GM12878 (cell line): ENCODE results near the gene RAB10. TPM values are rescaled to one million over a fixed set of nuclear protein-coding genes. Genes with fewer than 3 reads are reported as not detected.

Experiments used
- ATAC-seq: fragments of 200-7000 bp; cut with Tn5 transposase; 3 replicates; pipeline ENCODE4 v1.9.1; 2020; ENCODE audit warnings: mild to moderate bottlenecking, moderate library complexity
- BruUV-seq: library from RNA; stranded (reverse); fragments of 400-500 nt; replicated peaks from 2 replicates; lab custom pipeline; 2021; lab: Mats Ljungman, UMichigan
- CTCF ChIA-PET: fragments of 300-600 bp; sonication (Branson Sonifier 250); formaldehyde crosslinking; extraction: SDS; loops from one replicate; lab custom pipeline; 2021; ENCODE audit warnings: inconsistent platforms; lab: Yijun Ruan, JAX
- POLR2A ChIA-PET: fragments of 350-600 bp; formaldehyde crosslinking; extraction: SDS; loops from one replicate; lab custom pipeline; 2021; ENCODE audit warnings: inconsistent platforms; lab: Charles Lee
- RAD21 ChIA-PET: fragments of 300-600 bp; sonication (Branson Sonifier 250); formaldehyde crosslinking; loops from one replicate; lab custom pipeline; 2023; ENCODE audit warnings: antibody characterized with exemption; ENCODE audit not compliant: unreplicated experiment; lab: Charles Lee
- SMC1A ChIA-PET: fragments of 300-600 bp; sonication (Branson Sonifier 250); formaldehyde crosslinking; loops from one replicate; lab custom pipeline; 2023; ENCODE audit not compliant: unreplicated experiment, uncharacterized antibody; lab: Charles Lee
- DNase-seq: peaks from one replicate; pipeline ENCODE4 v3.0.0-alpha.2; 2011; ENCODE audit warnings: low read depth, low spot score
- FAIRE-seq: peaks from 3 replicates; lab custom pipeline; 2011; peaks lifted over from hg19 to GRCh38; lab: Jason Lieb, UNC
- H2AFZ ChIP-seq: 2 replicates; pipeline ENCODE4 v1.6.0; 2011; ENCODE audit warnings: low read depth, low read length, control low read depth; ENCODE audit not compliant: control insufficient read depth
- H3K27ac ChIP-seq: 2 replicates; pipeline ENCODE4 v1.5.1; 2011; ENCODE audit warnings: control low read depth; ENCODE audit not compliant: control insufficient read depth, insufficient read depth
- H3K27me3 ChIP-seq, 2 experiments: replicated peaks in 1 of 2; 2 replicates each; pipeline versions ENCODE4 v1.6.0 to v1.6.1; 2011; ENCODE audit warnings: low read length in 1 of 2; ENCODE audit not compliant: control insufficient read depth in 2 of 2, insufficient read depth in 2 of 2
- H3K36me3 ChIP-seq, 2 experiments: 2 replicates each; pipeline ENCODE4 v1.5.1; 2011; ENCODE audit warnings: low read length in 1 of 2; ENCODE audit not compliant: control insufficient read depth in 2 of 2, insufficient read depth in 2 of 2
- H3K4me1 ChIP-seq: 2 replicates; pipeline ENCODE4 v1.6.1; 2011; ENCODE audit warnings: mild to moderate bottlenecking, low read length, moderate library complexity, mixed read lengths; ENCODE audit not compliant: control insufficient read depth, insufficient read depth
- H3K4me2 ChIP-seq: 2 replicates; pipeline ENCODE4 v1.6.0; 2011; ENCODE audit warnings: control low read depth; ENCODE audit not compliant: control insufficient read depth, insufficient read depth
- H3K4me3 ChIP-seq: fragments of 200-600 bp; sonication (generic); 2 replicates; pipeline ENCODE4 v1.5.1; 2016
- H3K79me2 ChIP-seq: 2 replicates; pipeline ENCODE4 v1.6.0; 2011; ENCODE audit warnings: low read length; ENCODE audit not compliant: control insufficient read depth, insufficient read depth
- H3K9ac ChIP-seq: 2 replicates; pipeline ENCODE4 v1.8.0; 2011; ENCODE audit warnings: low read length, control low read depth, mixed read lengths; ENCODE audit not compliant: control insufficient read depth, insufficient read depth
- H3K9me3 ChIP-seq: replicated peaks from 3 replicates; pipeline ENCODE4 v1.5.1; 2011; ENCODE audit warnings: mild to moderate bottlenecking, low read length; ENCODE audit not compliant: control insufficient read depth, insufficient read depth
- H4K20me1 ChIP-seq: 2 replicates; pipeline ENCODE4 v1.6.0; 2011; ENCODE audit not compliant: control insufficient read depth, insufficient read depth
- EZH2 ChIP-seq: IDR thresholded peaks from 2 replicates; pipeline ENCODE4 v1.6.1; 2012; ENCODE audit warnings: low read depth, mild to moderate bottlenecking, control low read depth, inconsistent platforms, low read length, borderline replicate concordance; ENCODE audit not compliant: control insufficient read depth
- HCFC1 ChIP-seq: fragments of 150-350 bp; IDR thresholded peaks from 2 replicates; pipeline ENCODE4 v1.6.1; 2014; ENCODE audit warnings: low read length
- HDGF ChIP-seq: fragments of 450-650 bp; IDR thresholded peaks from 2 replicates; pipeline ENCODE4 v1.6.1; 2016; ENCODE audit warnings: antibody characterized with exemption
- JUND ChIP-seq: IDR thresholded peaks from 2 replicates; pipeline ENCODE4 v1.6.1; 2012; ENCODE audit warnings: low read depth, mild to moderate bottlenecking, low read length, improper control_type of control experiment, moderate library complexity
- MTA2 ChIP-seq: fragments of 450-650 bp; IDR thresholded peaks from 2 replicates; pipeline ENCODE4 v1.6.1; 2016; ENCODE audit warnings: low read depth, mild to moderate bottlenecking, moderate library complexity
- NFXL1 ChIP-seq: fragments of 450-650 bp; IDR thresholded peaks from 2 replicates; pipeline ENCODE4 v1.6.1; 2017; ENCODE audit warnings: antibody characterized with exemption, mild to moderate bottlenecking, borderline replicate concordance
- POU2F2 ChIP-seq: IDR thresholded peaks from 3 replicates; pipeline ENCODE4 v1.6.1; 2011; ENCODE audit warnings: low read depth, mild to moderate bottlenecking, low read length, borderline replicate concordance
- TARDBP ChIP-seq: IDR thresholded peaks from 2 replicates; pipeline ENCODE4 v1.6.1; 2016; ENCODE audit warnings: borderline replicate concordance
- WRNIP1 ChIP-seq: IDR thresholded peaks from 2 replicates; pipeline ENCODE4 v1.6.1; 2011; ENCODE audit warnings: low read depth, low read length, improper control_type of control experiment, borderline replicate concordance
- ZNF24 ChIP-seq: fragments of 450-650 bp; IDR thresholded peaks from 2 replicates; pipeline ENCODE4 v1.6.1; 2017; ENCODE audit warnings: antibody characterized with exemption, mild to moderate bottlenecking
- WGBS: methylation state at CpG from one replicate; pipeline ENCODE4 v1.1.6; 2016; ENCODE audit warnings: low lambda C conversion rate; ENCODE audit not compliant: insufficient replicate concordance, insufficient coverage; ENCODE audit errors: missing lambda C conversion rate; 5-methylcytosine and 5-hydroxymethylcytosine counted together
- in situ Hi-C: fragments of 300-500 bp; cut with MboI; formaldehyde crosslinking; loops from 9 replicates; pipeline ENCODE4 v1.14.3; 2018; ENCODE audit warnings: mixed read lengths
- intact Hi-C: fragments of 100-400 bp; cut with micrococcal nuclease; formaldehyde crosslinking; loops from one replicate; pipeline ENCODE4 v1.14.2; 2022; ENCODE audit not compliant: unreplicated experiment
- polyA plus RNA-seq, 11 experiments: library from polyadenylated mRNA; depleted of rRNA in 4 of 11; unstranded in 6 of 11; stranded (reverse) in 5 of 11; fragments of >200 nt; fragmentation: Nextera tagmentation in 4 of 11; fragmentation: Illumina TruSeq in 1 of 11; extraction: Ambion mirVana in 4 of 11; extraction: Trizol in 1 of 11; gene quantifications; 1 replicate in 1 of 11; 2 replicates in 10 of 11; pipeline versions ENCODE4 v1.2.1 to v1.2.3, GENCODE V29; 2011 to 2016; ENCODE audit warnings: inconsistent platforms in 2 of 11, missing spikeins in 2 of 11, low read depth in 1 of 11
- total RNA-seq, 4 experiments: library from RNA; depleted of rRNA in 3 of 4; stranded (reverse); fragments of >200 nt in 3 of 4; fragmentation: Illumina TruSeq in 1 of 4; extraction: Trizol in 1 of 4; gene quantifications; 2 replicates each; pipeline versions ENCODE4 v1.2.1 to v1.2.3, GENCODE V29; 2013 to 2021
- TF ChIP-seq, protein P1 (sequence below): fragments of 450-650 bp; IDR thresholded peaks from 2 replicates; pipeline ENCODE4 v1.6.1; 2016; ENCODE audit warnings: mild to moderate bottlenecking, moderate library complexity, borderline replicate concordance

RAB10 gene
- total and polyA plus RNA-seq, 10 of the 15 experiments (the other 5 are each of a cell fraction or from before 2014, with no cell fraction given), result 13.3 to 109 (median 82.0) TPM

- TF ChIP-seq, protein P1, sequence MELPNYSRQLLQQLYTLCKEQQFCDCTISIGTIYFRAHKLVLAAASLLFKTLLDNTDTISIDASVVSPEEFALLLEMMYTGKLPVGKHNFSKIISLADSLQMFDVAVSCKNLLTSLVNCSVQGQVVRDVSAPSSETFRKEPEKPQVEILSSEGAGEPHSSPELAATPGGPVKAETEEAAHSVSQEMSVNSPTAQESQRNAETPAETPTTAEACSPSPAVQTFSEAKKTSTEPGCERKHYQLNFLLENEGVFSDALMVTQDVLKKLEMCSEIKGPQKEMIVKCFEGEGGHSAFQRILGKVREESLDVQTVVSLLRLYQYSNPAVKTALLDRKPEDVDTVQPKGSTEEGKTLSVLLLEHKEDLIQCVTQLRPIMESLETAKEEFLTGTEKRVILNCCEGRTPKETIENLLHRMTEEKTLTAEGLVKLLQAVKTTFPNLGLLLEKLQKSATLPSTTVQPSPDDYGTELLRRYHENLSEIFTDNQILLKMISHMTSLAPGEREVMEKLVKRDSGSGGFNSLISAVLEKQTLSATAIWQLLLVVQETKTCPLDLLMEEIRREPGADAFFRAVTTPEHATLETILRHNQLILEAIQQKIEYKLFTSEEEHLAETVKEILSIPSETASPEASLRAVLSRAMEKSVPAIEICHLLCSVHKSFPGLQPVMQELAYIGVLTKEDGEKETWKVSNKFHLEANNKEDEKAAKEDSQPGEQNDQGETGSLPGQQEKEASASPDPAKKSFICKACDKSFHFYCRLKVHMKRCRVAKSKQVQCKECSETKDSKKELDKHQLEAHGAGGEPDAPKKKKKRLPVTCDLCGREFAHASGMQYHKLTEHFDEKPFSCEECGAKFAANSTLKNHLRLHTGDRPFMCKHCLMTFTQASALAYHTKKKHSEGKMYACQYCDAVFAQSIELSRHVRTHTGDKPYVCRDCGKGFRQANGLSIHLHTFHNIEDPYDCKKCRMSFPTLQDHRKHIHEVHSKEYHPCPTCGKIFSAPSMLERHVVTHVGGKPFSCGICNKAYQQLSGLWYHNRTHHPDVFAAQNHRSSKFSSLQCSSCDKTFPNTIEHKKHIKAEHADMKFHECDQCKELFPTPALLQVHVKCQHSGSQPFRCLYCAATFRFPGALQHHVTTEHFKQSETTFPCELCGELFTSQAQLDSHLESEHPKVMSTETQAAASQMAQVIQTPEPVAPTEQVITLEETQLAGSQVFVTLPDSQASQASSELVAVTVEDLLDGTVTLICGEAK, result no peak
- TF ChIP-seq ZNF24, result no peak
- TF ChIP-seq JUND, result no peak
- TF ChIP-seq MTA2, result no peak
- TF ChIP-seq NFXL1, result no peak
- no peak for TF ChIP-seq HDGF
- TF ChIP-seq EZH2, result no peak
- TF ChIP-seq, all 136 proteins: peak for 0
Observed at GRCh38 chr2:25993049-25993448, 40.8 kb upstream of the RAB10 start (continued).

- FAIRE-seq (no peak), DNase-seq (no peak), ATAC-seq (no peak)
- ChIA-PET RAD21 (no interaction called here), POLR2A (interaction anchor here (0.6 kb wide), 1 partner anchor 213 kb away, joined by 3 read pairs; no protein-coding TSS in a partner anchor), CTCF (interaction anchor here (1.2 to 1.3 kb wide), 2 partner anchors 41 to 93 kb away, joined by 3 to 4 read pairs; no protein-coding TSS in a partner anchor), SMC1A (interaction anchor here (2.8 kb wide), 1 partner anchor 150 kb away, joined by 12 read pairs; no protein-coding TSS in a partner anchor)
- no peak overlapping the region for H2AFZ ChIP-seq
- H3K9me3 ChIP-seq, result no peaks in the 10 kb centered on the region
- no peak overlapping the region for H3K4me2 ChIP-seq
- no TSS peak for BruUV-seq
- no peak overlapping the region for H3K9ac ChIP-seq
- H3K4me1 ChIP-seq, result no peaks in the 10 kb centered on the region
- TF ChIP-seq WRNIP1, result no peak
- no peak for TF ChIP-seq POU2F2
- no peak for TF ChIP-seq TARDBP
- no peak for TF ChIP-seq HCFC1
- in situ Hi-C loops (loop anchor here (5.0 kb wide), 1 partner anchor 153 kb away; no protein-coding TSS in a partner anchor), intact Hi-C loops (loop anchor here (5.0 to 10.0 kb wide), 2 partner anchors 90 to 338 kb away; no protein-coding TSS in a partner anchor)
- no peaks in the 10 kb centered on the region for H3K79me2 ChIP-seq
- no peaks in the 10 kb centered on the region for H3K36me3 ChIP-seq
- no peak overlapping the region for H3K27ac ChIP-seq
- H3K4me3 ChIP-seq, result no peak overlapping the region
- WGBS, result 79% methylated on average over 15 of the region's 15 CpGs
- H3K27me3 ChIP-seq, result no peaks in the 10 kb centered on the region
- no peaks in the 10 kb centered on the region for H4K20me1 ChIP-seq
Observed at GRCh38 chr2:25994509-25994908, 39.4 kb upstream of the RAB10 start.
